Right renal cortex interstitium (tissue), 3 donors: Measurements from ENCODE around the gene C2orf74. TPM values are rescaled to one million over a fixed set of nuclear protein-coding genes. Genes with fewer than 3 reads are reported as not detected.
"Not testable (repeated sequence)": the region's sequence is repeated elsewhere in the genome, so short reads cannot be mapped to it uniquely, and the experiment has no call there.

ENCODE experiments used
- DNase-seq, 3 donors: peaks; one replicate each; pipeline ENCODE4 v3.0.0-alpha.2; 2013; ENCODE audit warnings: low read depth in 3 of 3, low spot score in 2 of 3
- polyA plus RNA-seq, 3 donors: library from polyadenylated mRNA; unstranded; fragments of 120-200 nt; gene quantifications; one replicate each; pipeline ENCODE4 v1.2.1, GENCODE V29; 2013; ENCODE audit not compliant: insufficient read length in 3 of 3

C2orf74 gene
- polyA plus RNA-seq, 3 donors, result 39.6 to 60.0 (median 57.0) TPM

DNA sequence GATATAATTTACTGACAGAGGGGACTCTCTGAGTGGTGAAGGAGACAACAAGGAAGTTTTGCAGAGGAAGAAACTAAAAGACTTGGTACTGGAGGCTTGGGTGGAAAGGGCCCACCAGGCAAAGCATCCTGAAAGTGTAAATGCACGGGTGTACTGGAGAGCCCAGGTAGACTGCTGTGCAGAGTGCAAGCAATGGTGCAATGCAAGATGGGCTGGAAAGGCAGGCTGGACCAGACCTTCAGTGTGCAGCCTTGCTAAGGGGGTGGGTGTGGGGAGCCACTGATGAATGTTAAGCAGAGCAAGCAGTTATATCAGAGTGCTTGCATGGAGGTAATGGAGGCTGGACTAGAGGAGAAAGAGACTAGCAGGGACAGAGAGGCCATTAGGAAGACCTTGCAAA, 10.7 kb downstream of the C2orf74 start:
- no peak for DNase-seq

DNA sequence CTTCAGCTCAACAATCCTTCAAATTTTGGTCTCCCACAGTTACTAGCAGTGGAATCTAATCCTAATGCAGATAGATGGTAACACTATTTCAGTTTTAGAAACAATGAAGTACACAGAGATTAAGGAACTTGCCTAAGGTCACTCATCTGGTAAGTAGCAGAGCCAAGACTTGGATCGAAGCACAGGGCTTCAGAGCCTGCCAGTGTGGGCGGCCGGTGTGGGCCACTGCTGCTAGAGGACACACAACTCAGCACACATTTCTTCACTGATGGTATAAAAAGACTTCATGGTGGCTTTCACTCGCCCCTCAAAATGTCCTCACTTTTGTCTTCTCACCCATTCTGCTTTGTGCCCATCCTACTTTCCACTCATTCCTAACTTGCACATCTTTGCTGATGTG, 11.1 kb downstream of the C2orf74 start:
- DNase-seq, result no peak

DNA sequence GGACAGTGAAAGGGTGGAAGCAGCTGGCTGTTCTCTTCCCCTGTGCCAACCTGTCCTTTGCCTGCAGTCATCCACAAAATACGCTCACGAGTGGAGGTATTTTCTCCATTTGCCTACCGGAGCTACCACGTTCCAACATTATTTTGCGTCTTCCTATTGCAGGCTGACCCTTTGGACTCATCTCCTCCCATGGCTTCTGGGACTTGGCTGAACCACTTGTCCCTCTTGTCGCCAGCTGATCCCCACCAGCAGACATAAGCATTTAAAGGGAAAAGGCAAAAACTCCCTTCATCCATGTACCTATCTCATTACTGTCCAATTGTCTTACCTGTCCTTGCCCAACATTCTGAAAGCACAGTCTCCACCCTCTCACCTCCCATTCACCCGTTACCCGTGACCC, 13.0 kb downstream of the C2orf74 start:
- no peak for DNase-seq

DNA sequence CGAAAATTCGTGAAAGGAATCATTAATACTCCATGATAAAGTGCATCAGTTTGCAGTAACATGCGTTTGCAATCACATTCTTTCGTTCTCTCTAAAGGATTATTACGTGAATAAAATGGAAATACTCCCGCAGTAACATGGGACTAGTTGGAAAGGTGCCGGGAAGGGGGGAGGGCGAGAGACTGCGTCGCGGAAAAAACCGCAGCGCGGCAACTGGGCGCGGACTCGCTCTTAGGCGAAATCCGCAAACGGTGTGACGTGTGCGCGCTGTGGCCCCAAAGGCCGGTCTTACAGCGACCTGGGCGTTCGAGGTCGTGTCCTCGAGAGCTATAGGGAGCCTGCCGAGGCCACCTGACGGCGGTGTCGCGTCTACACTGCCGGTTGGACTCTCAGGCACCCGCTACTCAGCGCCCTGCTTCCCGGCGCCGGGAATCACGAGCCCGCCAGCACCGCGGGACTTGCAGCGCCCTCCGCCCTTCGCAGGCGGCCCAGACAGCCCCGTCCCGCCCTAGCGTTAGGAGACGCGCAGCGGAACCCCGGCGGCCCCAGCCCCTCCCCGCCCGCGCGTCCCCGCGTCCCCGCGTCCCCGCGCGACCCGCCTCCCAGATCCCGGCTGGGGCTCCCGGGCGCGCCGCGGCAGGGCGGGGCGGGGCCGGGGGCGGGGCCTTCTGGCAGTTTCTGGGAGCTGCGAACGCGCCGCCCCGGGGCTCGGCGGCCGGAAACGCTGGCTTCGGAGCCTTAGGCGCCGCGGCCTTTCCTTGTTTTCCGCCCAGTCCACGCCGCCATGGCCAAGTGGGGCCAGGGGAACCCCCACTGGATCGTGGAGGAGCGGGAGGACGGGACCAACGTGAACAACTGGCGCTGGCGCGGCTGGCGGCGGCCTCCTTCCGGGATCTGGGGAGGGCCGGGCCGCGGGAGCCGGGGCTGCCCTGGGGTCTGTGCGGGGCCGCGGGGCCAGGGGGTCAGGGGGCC, 15.1 kb downstream of the C2orf74 start:
- peak; percentile 58 to 83 (median 81) for DNase-seq

DNA sequence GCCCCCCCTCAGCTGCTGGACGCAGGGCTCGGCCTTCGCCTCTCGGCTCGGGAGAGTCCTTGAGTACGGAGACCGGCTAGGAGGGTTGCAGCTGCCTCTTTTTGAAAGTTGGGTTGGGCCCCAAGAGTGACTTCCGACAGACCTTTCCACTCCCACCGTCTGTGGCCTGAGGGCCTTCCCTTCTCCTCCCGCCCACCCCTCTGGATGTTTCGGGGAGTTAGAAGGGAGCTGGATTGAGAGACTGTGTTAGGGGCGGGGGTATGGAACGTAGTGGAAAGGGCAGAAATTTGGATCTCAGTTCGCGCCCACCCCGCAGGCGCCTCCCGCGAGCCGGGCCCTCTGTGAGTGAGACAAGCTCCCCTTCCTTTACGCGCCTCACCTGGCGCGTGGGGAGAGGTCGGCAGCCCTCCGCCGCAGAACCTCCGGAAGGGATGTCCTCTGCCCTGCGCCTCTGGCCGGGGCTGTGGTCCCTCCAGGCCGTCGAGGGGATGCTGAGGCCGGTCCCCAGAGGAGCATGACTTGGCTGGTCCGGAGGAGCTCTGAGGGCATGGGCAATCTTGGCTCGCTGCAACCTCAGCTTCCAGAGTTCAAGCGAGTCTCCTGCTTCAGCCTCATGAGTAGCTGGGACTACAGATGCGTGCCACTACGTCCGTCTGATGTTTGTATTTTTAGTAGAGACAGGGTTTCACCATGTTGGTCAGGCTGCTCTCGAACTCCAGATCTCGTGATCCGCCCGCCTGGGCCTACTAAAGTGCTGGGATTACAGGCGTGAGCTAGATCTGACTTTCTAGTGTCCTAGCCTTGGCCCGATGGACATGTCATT, 15.9 kb downstream of the C2orf74 start:
- DNase-seq, result peak; percentile 18 to 34 (median 27)

DNA sequence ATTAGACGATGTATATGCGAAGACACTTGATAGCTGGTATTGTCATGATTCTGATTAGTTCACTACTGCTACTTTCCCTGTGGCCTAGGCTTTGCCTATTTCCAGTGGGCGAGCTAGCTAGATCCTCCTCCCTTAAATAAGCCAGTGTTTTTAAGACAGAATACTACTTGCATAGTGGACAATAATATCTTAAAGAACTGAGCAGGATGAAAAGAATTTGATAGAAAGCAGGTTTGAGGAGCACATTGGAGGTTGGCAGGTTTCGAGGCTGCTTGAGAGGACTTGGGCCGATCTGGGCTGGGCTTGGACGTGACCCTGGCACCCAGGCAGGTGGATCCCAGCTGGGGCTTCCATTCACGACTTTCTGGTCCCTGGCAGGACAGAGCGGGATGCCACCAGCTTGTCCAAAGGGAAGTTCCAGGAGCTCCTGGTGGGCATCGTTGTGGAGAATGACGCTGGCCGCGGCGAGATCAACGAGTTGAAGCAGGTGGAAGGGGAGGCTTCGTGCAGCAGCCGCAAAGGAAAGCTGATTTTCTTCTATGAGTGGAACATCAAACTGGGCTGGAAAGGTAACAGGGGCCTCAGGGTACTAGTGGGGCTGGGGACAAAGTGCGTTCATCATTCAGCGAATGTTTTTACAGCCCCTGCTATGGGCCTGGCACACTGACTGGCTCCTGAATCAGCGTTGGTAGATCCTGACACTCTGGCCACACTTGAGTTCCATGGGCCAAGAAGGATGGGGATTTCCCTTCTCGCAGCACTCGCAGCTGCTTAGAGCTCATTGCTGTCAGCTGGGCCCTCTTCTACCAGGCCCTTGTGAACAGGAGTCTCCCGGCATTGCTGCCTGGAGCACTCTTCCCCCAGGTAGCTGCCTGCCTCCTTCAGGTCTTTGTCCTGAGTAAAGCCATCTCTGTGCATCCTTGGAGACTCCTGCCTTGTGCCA, 16.9 kb downstream of the C2orf74 start:
- DNase-seq, result no peak

DNA sequence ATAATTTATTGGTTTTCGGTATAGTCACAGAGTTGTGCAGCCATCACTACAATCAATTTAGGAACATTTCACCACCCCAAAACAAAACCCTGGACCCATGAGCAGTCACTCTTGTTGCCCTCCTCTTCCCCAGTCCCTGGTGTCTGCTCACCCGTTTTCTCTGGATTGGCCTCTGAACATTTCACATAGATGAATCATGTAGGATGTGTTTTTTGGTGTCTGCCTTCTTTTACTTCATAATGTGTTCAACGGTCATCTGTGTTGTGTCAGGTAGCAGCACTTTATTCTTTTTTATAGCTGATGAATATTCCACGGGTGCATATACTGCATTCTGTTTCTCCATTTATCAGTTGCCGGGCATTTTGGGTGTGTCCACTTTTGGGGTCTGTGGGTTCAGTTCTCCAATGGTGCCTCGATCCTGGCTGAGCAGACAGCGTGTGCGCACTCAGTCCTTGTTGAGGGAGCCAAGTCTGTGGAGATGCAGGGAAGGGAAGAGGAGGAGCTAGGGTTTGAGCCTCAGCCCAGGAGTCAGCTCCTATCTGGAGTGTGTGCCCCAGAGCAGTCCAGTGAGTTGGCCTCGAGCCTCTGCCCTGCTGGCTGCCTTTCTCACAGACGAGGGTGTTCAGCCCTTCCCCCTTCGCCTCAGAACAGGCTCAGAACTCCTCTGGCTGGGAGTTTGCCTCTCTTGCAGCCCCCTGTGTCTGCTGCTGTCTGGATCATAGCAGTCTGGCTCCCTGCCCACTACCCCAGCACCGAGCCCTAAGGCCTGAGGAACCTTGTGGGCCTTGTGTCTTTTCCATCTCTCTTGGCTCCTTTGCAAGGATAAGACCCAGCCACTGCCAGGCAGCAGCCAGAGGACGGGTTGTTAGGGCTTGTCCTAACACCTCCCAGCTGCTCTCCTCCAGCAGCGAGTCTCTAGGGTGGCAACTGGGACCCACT, 18.0 kb downstream of the C2orf74 start:
- no peak for DNase-seq

DNA sequence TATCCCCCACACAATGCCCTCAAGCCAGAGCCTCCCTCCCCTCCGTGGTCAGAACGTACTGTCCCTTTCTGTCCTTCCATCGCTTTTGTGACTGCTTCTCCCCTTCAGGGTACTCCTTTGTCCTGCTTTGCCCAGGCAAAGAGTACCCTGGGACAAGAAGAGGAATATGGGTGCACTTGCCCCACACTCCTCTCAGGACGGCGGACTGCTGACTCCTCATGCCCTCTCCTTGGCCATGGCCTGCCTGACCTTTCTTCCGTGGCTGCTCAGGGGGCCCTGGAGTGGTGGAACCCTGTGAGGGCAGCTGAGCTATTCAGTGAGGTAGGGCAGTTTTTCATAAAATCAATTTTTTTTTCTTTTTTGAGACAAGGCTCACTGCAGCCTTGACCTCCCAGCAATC, 18.7 kb downstream of the C2orf74 start:
- DNase-seq, result no peak

DNA sequence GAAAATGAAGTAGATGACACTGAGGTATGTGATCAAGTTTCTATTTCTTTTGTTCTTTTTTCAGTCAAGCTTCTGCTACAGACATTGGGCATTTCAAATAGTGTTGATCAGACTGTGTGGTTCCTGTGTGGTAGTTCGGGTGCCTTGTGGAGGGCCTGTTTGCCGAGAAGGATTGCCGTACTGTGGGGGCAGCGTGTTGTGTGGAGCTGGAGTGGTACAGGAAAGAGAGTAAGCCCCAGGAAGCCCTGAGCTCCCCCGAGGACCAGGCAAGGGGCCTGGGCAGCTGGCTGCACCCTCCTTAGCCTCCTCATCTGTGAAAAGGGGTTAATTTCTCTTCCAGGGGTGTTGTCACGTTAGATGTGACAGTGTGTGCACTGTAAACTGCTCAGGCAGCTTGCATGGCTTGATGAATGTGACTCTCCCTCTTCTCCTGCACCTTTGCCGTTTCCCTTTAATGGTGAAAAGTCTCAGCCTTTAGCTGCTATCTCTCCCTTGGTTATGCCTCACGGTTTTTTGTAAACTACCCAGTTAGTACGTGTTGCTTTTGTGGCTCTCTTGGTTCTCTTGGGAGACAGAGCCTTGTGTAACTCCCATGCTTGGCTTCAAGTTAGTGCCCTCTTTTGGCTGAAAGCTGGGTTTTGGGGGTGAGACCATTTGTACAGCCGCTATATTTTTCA, 19.5 kb downstream of the C2orf74 start:
- no peak for DNase-seq

DNA sequence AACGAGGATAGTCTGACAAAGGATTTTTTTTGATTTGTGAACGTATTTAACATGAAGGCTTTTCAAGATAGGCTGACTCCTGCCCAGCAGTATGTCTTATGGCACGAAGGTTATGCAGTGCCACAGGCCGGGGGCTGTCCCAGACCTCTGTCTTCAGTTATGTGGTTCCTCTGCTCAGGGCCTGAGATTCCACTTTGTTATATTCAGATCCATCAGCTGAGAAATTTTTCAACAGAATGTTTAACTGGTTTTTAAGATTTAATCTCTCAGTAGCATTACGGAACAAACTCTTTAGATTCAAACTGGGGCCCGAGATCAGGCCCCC, 20.0 kb downstream of the C2orf74 start:
- no peak for DNase-seq

DNA sequence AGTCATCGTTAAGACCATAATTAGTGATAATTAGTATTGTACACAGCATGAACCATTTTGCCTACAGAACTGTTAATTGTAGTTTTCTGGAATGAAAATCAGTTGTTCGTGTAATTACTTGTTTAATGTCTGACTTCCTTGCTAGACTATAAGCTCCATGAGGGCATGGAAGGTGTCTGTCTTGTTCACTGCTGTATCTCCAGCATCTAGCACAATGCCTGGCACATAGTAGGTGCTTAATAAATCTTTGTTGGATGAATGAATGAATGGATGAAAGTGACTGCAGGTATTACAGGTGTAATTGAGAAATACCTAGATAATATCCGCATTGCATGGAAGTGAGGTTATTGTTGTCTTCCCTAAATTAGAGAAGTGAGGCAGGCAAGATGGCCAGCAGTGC, 21.8 kb downstream of the C2orf74 start:
- no peak for DNase-seq

DNA sequence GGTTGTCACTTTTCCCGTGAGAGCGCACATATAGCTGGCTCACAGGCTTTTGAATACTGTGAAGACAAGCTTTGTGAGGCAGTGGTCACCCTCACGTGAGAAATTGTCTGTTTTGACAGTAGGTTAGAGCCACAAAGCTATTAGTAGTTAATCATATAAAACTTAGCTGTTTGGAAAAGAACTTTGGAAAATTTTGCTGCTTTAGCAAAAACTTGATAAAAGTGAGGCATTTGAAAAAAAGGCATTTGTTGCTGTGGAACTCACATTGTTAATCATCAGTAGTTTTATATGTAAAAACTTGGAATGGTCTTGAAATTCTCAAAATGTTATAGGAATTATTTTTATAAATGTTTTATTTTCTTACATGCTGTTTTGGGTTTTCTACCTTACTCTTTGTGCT, 22.3 kb downstream of the C2orf74 start:
- no peak for DNase-seq

DNA sequence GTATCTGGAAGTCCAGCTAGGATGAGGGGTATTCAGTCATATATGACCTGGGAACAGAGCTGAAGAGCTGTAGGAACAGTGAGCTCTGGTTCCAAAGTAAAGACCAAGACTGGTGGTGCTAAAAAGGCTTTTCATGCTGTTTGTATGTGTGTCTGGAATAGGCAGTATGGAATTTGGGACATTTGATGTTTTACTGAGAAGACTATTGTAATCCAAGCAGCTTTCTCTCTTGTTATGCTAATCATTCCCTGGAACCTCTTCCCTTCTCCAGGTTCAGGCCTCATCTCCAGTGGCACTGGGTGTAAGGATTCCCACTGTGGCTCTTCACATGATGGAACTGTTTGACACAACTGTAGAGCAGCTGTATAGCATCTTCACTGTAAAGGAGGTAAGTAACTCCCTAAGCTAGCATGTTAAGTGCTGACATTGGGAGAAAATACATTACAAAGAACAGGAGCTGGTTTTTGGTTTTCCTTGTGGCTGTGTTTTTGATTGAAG, 23.3 kb downstream of the C2orf74 start:
- DNase-seq, result no peak

DNA sequence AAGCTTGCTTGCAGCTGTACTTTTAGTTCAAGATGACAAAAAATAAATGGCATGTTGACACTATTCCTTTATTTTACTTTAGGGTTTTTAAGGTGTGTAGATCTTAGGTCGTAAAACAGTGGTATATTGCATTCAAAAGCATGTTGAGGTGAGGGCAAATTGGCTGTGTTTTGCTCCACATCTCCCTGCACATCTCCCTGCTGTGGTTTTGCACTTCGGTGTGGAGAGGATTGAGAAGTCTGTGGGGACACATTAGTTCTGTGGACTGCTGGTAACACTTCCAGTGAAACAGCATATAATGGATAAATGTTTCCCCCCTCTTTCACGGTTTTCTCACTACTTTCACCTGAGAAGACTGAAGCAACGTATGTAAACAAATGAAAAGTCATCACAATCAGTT, 25.1 kb downstream of the C2orf74 start:
- DNase-seq, result no peak

DNA sequence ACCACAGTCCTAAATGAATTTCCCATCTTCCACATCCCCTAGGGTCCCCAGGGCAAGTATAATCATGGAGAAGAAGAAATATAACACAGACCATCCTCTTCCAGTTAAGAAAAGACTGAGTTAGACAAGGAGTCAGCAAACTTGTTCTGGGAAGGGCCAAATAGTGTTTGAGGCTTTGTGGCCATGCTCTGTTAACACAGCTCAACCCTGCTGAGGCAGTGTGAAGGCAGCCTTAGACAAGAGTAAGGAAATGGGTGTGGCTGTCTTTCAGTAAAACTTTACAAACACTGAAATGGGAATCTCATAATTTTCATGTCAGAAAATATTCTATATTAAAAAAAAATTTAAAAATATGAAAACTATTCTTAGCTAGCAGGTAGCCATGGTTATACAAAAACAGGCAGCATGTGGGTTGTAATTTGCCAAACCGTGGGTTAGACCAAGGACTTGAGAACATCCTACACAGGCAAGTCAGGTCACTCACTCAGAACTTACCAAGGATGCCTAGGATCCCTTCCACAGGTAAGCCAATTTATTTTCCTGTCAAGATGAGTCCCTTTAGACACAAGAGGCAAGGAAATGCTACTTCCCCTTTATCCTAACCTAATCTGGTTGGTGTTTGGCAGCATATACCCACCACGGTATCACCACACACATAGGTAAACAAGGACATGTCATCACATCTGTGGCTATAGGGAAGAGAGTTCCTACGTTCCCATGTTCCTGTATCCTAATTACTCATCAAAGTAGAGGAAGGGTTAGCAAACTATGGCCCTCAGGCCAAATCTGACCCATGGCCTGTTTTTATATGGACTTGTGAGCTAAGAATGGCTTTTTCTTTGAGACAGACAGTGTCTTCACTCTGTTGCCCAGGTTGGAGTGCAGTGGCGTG, 31.9 kb downstream of the C2orf74 start:
- no peak for DNase-seq

DNA sequence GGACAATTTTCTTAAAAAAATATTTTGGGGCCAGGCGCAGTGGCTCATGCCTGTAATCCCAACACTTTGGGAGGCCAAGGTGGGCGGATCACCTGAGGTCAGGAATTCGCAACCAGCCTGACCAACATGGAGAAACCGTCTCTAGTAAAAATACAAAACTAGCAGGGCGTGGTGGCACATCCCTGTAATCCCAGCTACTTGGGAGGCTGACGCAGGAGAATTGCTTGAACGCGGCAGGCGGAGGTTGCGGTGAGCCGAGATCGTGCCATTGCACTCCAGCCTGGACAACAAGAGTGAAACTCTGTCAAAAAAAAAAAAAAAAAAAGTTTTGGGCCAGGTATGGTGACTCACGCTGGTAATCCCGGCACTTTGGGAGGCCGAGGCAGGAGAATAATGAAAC, 32.7 kb downstream of the C2orf74 start:
- not testable (repeated sequence) for DNase-seq

DNA sequence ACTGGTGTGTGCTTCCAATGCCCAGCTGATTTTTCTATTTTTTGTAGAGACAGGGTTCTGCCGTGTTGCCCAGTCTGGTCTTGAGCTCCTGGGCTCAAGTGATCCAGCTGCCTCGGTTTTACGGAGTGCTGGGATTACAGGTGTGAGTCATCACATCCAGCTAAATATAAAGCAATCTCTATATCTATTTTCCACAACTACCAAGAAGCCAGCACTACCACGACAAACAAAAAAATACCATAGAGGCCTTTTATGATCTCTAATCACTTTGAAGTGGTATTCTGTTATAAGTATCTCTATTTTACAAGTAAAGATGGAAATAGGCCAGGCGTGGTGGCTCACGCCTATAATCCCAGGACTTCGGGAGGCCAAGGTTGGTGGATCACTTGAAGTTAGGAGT, 34.7 kb downstream of the C2orf74 start:
- no peak for DNase-seq

DNA sequence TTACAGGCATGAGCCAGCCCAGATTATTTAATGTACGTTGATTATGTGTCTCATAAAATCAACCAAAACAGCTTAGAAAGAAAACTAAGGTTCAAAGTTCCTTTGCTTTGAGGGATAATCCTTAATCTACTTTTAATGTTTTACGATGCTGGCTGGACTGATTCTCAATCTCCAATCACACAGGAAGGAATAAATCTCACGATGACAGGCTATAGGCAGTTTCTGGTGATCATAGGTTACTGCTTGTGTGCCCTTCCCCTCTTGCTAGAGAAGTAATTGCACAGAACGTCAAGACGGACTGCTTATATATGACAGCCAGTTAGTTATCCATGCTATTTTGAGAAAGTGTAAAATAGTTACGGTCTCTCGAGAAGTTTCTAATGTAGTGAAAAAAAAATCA, 43.1 kb downstream of the C2orf74 start:
- DNase-seq, result no peak
